ENCODE measurements around the gene TMEM9.
A peak's percentile ranks its signal among the peaks of the same experiment; 100 is the strongest.

TMEM9 gene

DNA sequence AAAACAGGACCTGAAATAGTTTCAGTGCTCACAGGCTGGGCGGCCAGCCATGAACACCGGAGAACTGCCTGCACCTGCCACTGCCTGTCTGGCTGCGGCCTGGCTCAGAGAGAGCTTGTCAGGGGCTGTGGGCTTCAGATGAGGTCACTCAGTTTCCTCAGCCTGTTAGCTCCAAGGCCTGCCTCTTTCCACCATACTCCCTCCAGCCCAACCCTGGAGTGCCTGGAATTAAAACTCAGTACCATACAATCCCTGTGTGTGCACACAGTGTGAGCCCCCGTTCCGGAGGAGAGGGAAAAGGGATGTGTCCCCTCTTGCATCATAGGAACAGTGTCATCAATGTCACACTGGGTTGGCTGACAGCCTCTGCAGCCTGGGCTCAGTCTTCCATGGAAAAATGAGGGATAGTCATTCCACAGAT is 58.2 kb downstream of the TMEM9 start:
- Mint-ChIP-seq H3K4me3 (no peak overlapping the region), H3K9me3 (no peaks in the 10 kb centered on the region), H3K27ac (peak overlapping the region; percentile 82 to 89 (median 84)), H3K27me3 (ENCODE audit: low read depth) (peaks cover 5% of the 10 kb centered on the region), H3K36me3 (ENCODE audit: low read depth) (no peaks in the 10 kb centered on the region), H3K4me1 (peaks cover 90% of the 10 kb centered on the region)
- no peak for TF ChIP-seq CTCF (IDR thresholded peaks at IDR 0.05; ENCODE audit: unreplicated experiment in 3 of 3)

- Mint-ChIP-seq H3K4me3 (no peak overlapping the region), H3K9me3 (no peaks in the 10 kb centered on the region), H3K27me3 (ENCODE audit: low read depth) (peaks cover 5% of the 10 kb centered on the region), H3K36me3 (ENCODE audit: low read depth) (no peaks in the 10 kb centered on the region), H3K27ac (peak overlapping the region; percentile 82 to 89 (median 84)), H3K4me1 (peaks cover 92% of the 10 kb centered on the region)
- no peak for TF ChIP-seq CTCF (IDR thresholded peaks at IDR 0.05; ENCODE audit: unreplicated experiment in 3 of 3)
Measured at GRCh38 chr1:201095581-201095980, 58.7 kb downstream of the TMEM9 start.

DNA sequence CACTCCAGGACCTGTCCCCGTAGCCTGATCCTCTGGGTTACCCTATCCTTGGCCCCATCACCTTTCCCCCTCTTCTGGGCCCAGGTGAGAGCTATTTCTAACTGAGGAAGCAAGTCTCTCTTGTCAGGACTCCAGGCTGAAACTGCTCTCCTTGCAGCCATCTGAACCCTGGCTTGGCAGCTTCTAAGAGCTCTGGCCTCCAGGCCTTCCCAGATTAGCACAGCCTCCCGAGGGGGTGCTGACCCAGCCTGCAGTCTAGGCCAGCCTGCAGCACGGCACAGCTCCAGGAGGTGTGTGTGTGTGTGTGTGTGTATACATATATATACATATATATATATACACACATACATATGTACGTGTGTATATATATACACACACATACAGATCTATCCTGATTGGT is 59.4 kb downstream of the TMEM9 start:
- peaks cover 5% of the 10 kb centered on the region for H3K27me3 Mint-ChIP-seq (ENCODE audit: low read depth)
- no peaks in the 10 kb centered on the region for H3K9me3 Mint-ChIP-seq
- no peak overlapping the region for H3K4me3 Mint-ChIP-seq
- peak overlapping the region in 2 of 3 experiments; percentile 58 to 89 for H3K27ac Mint-ChIP-seq
- H3K36me3 Mint-ChIP-seq (ENCODE audit: low read depth): no peaks in the 10 kb centered on the region
- peaks cover 97% of the 10 kb centered on the region for H3K4me1 Mint-ChIP-seq
- TF ChIP-seq CTCF (IDR thresholded peaks at IDR 0.05; ENCODE audit: unreplicated experiment in 3 of 3): no peak

- Mint-ChIP-seq H3K9me3 (no peaks in the 10 kb centered on the region), H3K4me1 (peaks cover 97% of the 10 kb centered on the region), H3K27ac (peak overlapping the region in 2 of 3 experiments; percentile 43 to 44), H3K4me3 (peak overlapping the region in 1 of 3 experiments; percentile 41), H3K27me3 (ENCODE audit: low read depth) (no peaks in the 10 kb centered on the region), H3K36me3 (ENCODE audit: low read depth) (no peaks in the 10 kb centered on the region)
- no peak for TF ChIP-seq CTCF (IDR thresholded peaks at IDR 0.05; ENCODE audit: unreplicated experiment in 3 of 3)
Measured at GRCh38 chr1:201093962-201094361, 60.3 kb downstream of the TMEM9 start.

GRCh38 chr1:201093561-201093960 is 60.7 kb downstream of the TMEM9 start:
- no peak for TF ChIP-seq CTCF (IDR thresholded peaks at IDR 0.05; ENCODE audit: unreplicated experiment in 3 of 3)
- peaks cover 94% of the 10 kb centered on the region for H3K4me1 Mint-ChIP-seq
- no peaks in the 10 kb centered on the region for H3K36me3 Mint-ChIP-seq (ENCODE audit: low read depth)
- H3K27me3 Mint-ChIP-seq (ENCODE audit: low read depth): no peaks in the 10 kb centered on the region
- no peak overlapping the region for H3K4me3 Mint-ChIP-seq
- H3K9me3 Mint-ChIP-seq: no peaks in the 10 kb centered on the region
- H3K27ac Mint-ChIP-seq: no peak overlapping the region

- no peak overlapping the region for H3K4me3 Mint-ChIP-seq
- peaks cover 5% of the 10 kb centered on the region for H3K27me3 Mint-ChIP-seq (ENCODE audit: low read depth)
- no peaks in the 10 kb centered on the region for H3K9me3 Mint-ChIP-seq
- H3K27ac Mint-ChIP-seq: peak overlapping the region in 2 of 3 experiments; percentile 0 to 58
- peaks cover 92% of the 10 kb centered on the region for H3K4me1 Mint-ChIP-seq
- no peaks in the 10 kb centered on the region for H3K36me3 Mint-ChIP-seq (ENCODE audit: low read depth)
- no peak for TF ChIP-seq CTCF (IDR thresholded peaks at IDR 0.05; ENCODE audit: unreplicated experiment in 3 of 3)
Measured at GRCh38 chr1:201092738-201093137, 61.5 kb downstream of the TMEM9 start.
